ENCODE data around the gene LYRM7. TPM values are rescaled to one million over a fixed set of nuclear protein-coding genes. Genes with fewer than 3 reads are reported as not detected.

LYRM7 gene
- total and polyA plus RNA-seq, 10 of the 15 experiments (the other 5 are each of a cell fraction or from before 2014, with no cell fraction given), result 9.2 to 68.8 (median 20.2) TPM

- no peak for DNase-seq (ENCODE audit: low read depth, low spot score)
- no peak overlapping the region for H2AFZ ChIP-seq (ENCODE audit: control insufficient read depth, low read depth, low read length)
- peaks cover 6% of the 10 kb centered on the region; the same call in 2 of the 3 replicates for H3K9me3 ChIP-seq (replicated peaks; ENCODE audit: control insufficient read depth, insufficient read depth, low read length)
- no peaks in the 10 kb centered on the region for H3K27me3 ChIP-seq (replicated peaks in 1 of 2; ENCODE audit: control insufficient read depth in 2 of 2, insufficient read depth in 2 of 2, low read length in 1 of 2)
- H3K79me2 ChIP-seq (ENCODE audit: control insufficient read depth, insufficient read depth, low read length), result peaks cover 3% of the 10 kb centered on the region
- TF ChIP-seq SUPT20H (IDR thresholded peaks at IDR 0.05; ENCODE audit: borderline replicate concordance, control insufficient read depth, low read depth, low read length), result no peak
- no peak for TF ChIP-seq RUNX3 (IDR thresholded peaks at IDR 0.05; ENCODE audit: low read length)
- no peak overlapping the region for H3K4me2 ChIP-seq (ENCODE audit: control insufficient read depth, insufficient read depth)
- 100% methylated on average over 2 of the region's 2 CpGs for WGBS (ENCODE audit: insufficient coverage, insufficient replicate concordance, low lambda C conversion rate, missing lambda C conversion rate)
- H4K20me1 ChIP-seq (ENCODE audit: control insufficient read depth, insufficient read depth), result no peaks in the 10 kb centered on the region
- no peak for ATAC-seq
- ChIA-PET RAD21 (ENCODE audit: unreplicated experiment) (interaction anchor here (1.0 kb wide), 1 partner anchor 16 kb away, joined by 3 read pairs; no protein-coding TSS in a partner anchor), CTCF (interaction anchor here (0.9 kb wide), 1 partner anchor 9 kb away, joined by 3 read pairs; no protein-coding TSS in a partner anchor), POLR2A (interaction anchor here (1.2 kb wide), 1 partner anchor 11 kb away, joined by 3 read pairs; no protein-coding TSS in a partner anchor), SMC1A (ENCODE audit: uncharacterized antibody, unreplicated experiment) (interaction anchor here (1.7 to 41.3 kb wide), 4 partner anchors 12 to 64 kb away, joined by 4 to 1218 read pairs (median 6); no protein-coding TSS in a partner anchor)
- no peak overlapping the region for H3K9ac ChIP-seq (ENCODE audit: control insufficient read depth, insufficient read depth, low read length)
- no peak overlapping the region for H3K27ac ChIP-seq (ENCODE audit: control insufficient read depth, insufficient read depth)
- H3K36me3 ChIP-seq (ENCODE audit: control insufficient read depth in 2 of 2, insufficient read depth in 2 of 2, low read length in 1 of 2), result no peaks in the 10 kb centered on the region
- H3K4me3 ChIP-seq, result no peak overlapping the region
- H3K4me1 ChIP-seq (ENCODE audit: control insufficient read depth, insufficient read depth, low read length), result peaks cover 15% of the 10 kb centered on the region
- no peak for FAIRE-seq
- no TSS peak for BruUV-seq (replicated peaks)
- intact Hi-C loops (cut with micrococcal nuclease; ENCODE audit: unreplicated experiment), result no loop called here
- in situ Hi-C loops (cut with MboI), result no loop called here
These were observed 75.2 kb downstream of the LYRM7 start for GRCh38 chr5:131245948-131246347.

GRCh38 chr5:131246504-131246903 is 75.8 kb downstream of the LYRM7 start:
- Histone ChIP-seq H3K27ac (ENCODE audit: control insufficient read depth, insufficient read depth) (no peak overlapping the region), H3K36me3 (ENCODE audit: control insufficient read depth in 2 of 2, insufficient read depth in 2 of 2, low read length in 1 of 2) (no peaks in the 10 kb centered on the region), H4K20me1 (ENCODE audit: control insufficient read depth, insufficient read depth) (no peaks in the 10 kb centered on the region), H3K79me2 (ENCODE audit: control insufficient read depth, insufficient read depth, low read length) (peaks cover 3% of the 10 kb centered on the region), H3K4me1 (ENCODE audit: control insufficient read depth, insufficient read depth, low read length) (peaks cover 19% of the 10 kb centered on the region), H3K4me3 (no peak overlapping the region), H3K9me3 (replicated peaks; ENCODE audit: control insufficient read depth, insufficient read depth, low read length) (peaks cover 6% of the 10 kb centered on the region; the same call in 2 of the 3 replicates), H3K27me3 (replicated peaks in 1 of 2; ENCODE audit: control insufficient read depth in 2 of 2, insufficient read depth in 2 of 2, low read length in 1 of 2) (no peaks in the 10 kb centered on the region), H2AFZ (ENCODE audit: control insufficient read depth, low read depth, low read length) (no peak overlapping the region), H3K4me2 (ENCODE audit: control insufficient read depth, insufficient read depth) (no peak overlapping the region), H3K9ac (ENCODE audit: control insufficient read depth, insufficient read depth, low read length) (no peak overlapping the region)
- 95% methylated on average over 2 of the region's 4 CpGs for WGBS (ENCODE audit: insufficient coverage, insufficient replicate concordance, low lambda C conversion rate, missing lambda C conversion rate)
- FAIRE-seq (no peak), DNase-seq (ENCODE audit: low read depth, low spot score) (no peak), ATAC-seq (no peak)
- TF ChIP-seq SMAD1 (IDR thresholded peaks at IDR 0.05; ENCODE audit: low read depth, partially characterized antibody) (no peak), MLLT1 (IDR thresholded peaks at IDR 0.05) (0 out of 2 replicates have a peak, but pooled peaks have one; percentile 29)
- intact Hi-C loops (cut with micrococcal nuclease; ENCODE audit: unreplicated experiment) (no loop called here), in situ Hi-C loops (cut with MboI) (no loop called here)
- ChIA-PET RAD21 (ENCODE audit: unreplicated experiment) (interaction anchor here (0.6 kb wide), 1 partner anchor 131 kb away, joined by 3 read pairs; no protein-coding TSS in a partner anchor), SMC1A (ENCODE audit: uncharacterized antibody, unreplicated experiment) (interaction anchor here (1.8 to 41.3 kb wide), 2 partner anchors 12 to 29 kb away, joined by 7 to 1218 read pairs; no protein-coding TSS in a partner anchor), CTCF (interaction anchor here (0.9 kb wide), 1 partner anchor 10 kb away, joined by 3 read pairs; no protein-coding TSS in a partner anchor), POLR2A (no interaction called here)
- BruUV-seq (replicated peaks), result no TSS peak
